ENCODE results near the gene ERFE.

ERFE gene

DNA sequence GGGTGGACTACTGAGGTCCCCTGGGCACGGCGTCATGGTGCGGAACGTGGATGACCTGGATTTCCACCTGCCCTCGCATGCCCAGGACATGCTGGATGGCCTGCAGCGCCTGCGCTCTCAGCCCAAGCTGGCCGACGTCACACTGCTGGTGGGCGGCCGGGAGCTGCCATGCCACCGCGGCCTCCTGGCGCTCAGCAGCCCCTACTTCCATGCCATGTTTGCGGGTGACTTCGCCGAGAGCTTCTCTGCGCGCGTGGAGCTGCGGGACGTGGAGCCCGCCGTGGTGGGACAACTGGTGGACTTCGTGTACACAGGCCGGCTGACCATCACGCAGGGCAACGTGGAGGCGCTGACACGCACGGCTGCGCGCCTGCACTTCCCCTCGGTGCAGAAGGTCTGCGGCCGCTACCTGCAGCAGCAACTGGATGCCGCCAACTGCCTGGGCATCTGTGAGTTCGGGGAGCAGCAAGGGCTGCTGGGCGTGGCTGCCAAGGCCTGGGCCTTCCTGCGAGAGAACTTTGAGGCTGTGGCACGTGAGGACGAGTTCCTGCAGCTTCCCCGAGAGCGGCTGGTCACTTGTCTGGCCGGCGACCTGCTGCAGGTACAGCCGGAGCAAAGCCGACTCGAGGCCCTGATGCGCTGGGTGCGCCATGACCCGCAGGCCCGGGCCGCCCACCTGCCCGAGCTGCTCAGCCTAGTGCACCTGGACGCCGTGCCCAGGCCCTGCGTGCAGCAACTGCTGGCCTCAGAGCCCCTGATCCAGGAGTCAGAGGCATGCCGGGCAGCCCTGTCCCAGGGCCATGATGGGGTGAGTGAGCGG, 17.8 kb upstream of the ERFE start:
- Histone ChIP-seq H3K9me2 (replicated peaks; ENCODE audit: insufficient read depth, low read length) (no peaks in the 10 kb centered on the region), H3K4me1 (ENCODE audit: low read length) (no peaks in the 10 kb centered on the region), H3F3A (ENCODE audit: insufficient read depth, low read length) (no peaks in the 10 kb centered on the region), H3K27me3 (replicated peaks; ENCODE audit: insufficient read depth, low read length) (no peaks in the 10 kb centered on the region; the same call in 1 of the 2 replicates), H3K9me3 (replicated peaks; ENCODE audit: insufficient read depth, low read length) (no peaks in the 10 kb centered on the region), H4K20me1 (ENCODE audit: insufficient read depth, low read length) (no peaks in the 10 kb centered on the region), H3K79me2 (ENCODE audit: low read length) (no peaks in the 10 kb centered on the region), H3K36me3 (replicated peaks; ENCODE audit: insufficient read depth, low read length) (no peaks in the 10 kb centered on the region), H3K9ac (ENCODE audit: low read length) (no peak overlapping the region), H2AFZ (ENCODE audit: low read length) (no peak overlapping the region), H3K4me3 (ENCODE audit: low read length) (no peak overlapping the region), H3K4me2 (ENCODE audit: low read depth, low read length) (no peak overlapping the region), H3K27ac (ENCODE audit: low read length) (no peak overlapping the region)
- TF ChIP-seq, protein P1, sequence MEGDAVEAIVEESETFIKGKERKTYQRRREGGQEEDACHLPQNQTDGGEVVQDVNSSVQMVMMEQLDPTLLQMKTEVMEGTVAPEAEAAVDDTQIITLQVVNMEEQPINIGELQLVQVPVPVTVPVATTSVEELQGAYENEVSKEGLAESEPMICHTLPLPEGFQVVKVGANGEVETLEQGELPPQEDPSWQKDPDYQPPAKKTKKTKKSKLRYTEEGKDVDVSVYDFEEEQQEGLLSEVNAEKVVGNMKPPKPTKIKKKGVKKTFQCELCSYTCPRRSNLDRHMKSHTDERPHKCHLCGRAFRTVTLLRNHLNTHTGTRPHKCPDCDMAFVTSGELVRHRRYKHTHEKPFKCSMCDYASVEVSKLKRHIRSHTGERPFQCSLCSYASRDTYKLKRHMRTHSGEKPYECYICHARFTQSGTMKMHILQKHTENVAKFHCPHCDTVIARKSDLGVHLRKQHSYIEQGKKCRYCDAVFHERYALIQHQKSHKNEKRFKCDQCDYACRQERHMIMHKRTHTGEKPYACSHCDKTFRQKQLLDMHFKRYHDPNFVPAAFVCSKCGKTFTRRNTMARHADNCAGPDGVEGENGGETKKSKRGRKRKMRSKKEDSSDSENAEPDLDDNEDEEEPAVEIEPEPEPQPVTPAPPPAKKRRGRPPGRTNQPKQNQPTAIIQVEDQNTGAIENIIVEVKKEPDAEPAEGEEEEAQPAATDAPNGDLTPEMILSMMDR (IDR thresholded peaks at IDR 0.05; ENCODE audit: low read length), result no peak
- TF ChIP-seq EZH2phosphoT487 (IDR thresholded peaks at IDR 0.05; ENCODE audit: low read length) (no peak), EZH2 (optimal IDR thresholded peaks at IDR 0.05; ENCODE audit: low read depth, low read length) (no peak)
- DNase-seq, result no peak

- H3K4me1 ChIP-seq (ENCODE audit: low read length), result no peaks in the 10 kb centered on the region
These were observed 17.0 kb upstream of the ERFE start for GRCh38 chr2:238141541-238142318.

DNA sequence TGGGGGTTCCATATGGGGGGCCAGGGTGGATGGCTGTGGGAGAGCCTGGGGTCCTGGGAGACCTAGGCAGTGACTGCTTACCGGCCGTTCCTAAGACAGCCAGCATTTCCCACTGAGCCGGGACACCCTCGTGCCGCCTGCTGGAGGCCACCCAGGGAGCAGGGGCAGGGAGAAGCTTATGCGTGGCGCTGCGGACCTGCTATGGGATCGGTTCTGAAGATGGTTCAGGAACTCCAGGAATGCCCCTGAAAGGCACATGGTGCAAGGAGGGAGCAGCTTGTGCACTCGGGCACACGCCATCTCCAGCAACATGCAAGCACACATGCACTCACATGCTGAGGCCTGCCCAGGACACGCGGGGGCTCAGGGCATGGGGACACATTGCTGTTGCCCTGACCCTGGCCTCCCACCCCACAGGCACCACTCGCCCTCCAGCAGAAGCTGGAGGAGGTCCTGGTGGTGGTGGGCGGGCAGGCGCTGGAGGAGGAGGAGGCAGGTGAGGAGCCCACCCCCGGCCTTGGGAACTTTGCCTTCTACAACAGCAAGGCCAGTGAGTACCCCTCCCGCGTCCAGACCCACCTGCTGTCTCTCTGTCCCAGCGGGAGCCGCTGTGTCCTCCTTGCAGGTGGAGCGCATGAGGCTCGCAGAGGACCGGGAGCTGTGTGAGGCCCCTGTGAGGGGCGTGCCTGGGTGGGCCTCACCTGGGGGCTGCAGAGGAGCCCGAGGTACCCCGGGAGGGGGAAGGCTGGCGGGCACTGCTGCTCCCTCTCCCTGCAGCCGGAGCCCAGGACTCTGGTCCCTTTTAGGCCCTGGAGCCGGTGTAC, 16.2 kb upstream of the ERFE start:
- H3K4me3 ChIP-seq (ENCODE audit: low read length), result no peak overlapping the region
- no peaks in the 10 kb centered on the region for H3K27me3 ChIP-seq (replicated peaks; ENCODE audit: insufficient read depth, low read length)
- H3K36me3 ChIP-seq (replicated peaks; ENCODE audit: insufficient read depth, low read length), result no peaks in the 10 kb centered on the region
- TF ChIP-seq, protein P1 (IDR thresholded peaks at IDR 0.05; ENCODE audit: low read length), result no peak
- TF ChIP-seq EZH2phosphoT487 (IDR thresholded peaks at IDR 0.05; ENCODE audit: low read length), result no peak
- no peak for TF ChIP-seq EZH2 (optimal IDR thresholded peaks at IDR 0.05; ENCODE audit: low read depth, low read length)
- H3F3A ChIP-seq (ENCODE audit: insufficient read depth, low read length), result no peaks in the 10 kb centered on the region
- H3K4me2 ChIP-seq (ENCODE audit: low read depth, low read length), result no peak overlapping the region
- no peak overlapping the region for H2AFZ ChIP-seq (ENCODE audit: low read length)
- H3K27ac ChIP-seq (ENCODE audit: low read length), result no peak overlapping the region
- no peak for DNase-seq
- no peaks in the 10 kb centered on the region for H3K9me2 ChIP-seq (replicated peaks; ENCODE audit: insufficient read depth, low read length)
- no peak overlapping the region for H3K9ac ChIP-seq (ENCODE audit: low read length)
- no peaks in the 10 kb centered on the region for H3K4me1 ChIP-seq (ENCODE audit: low read length)
- no peaks in the 10 kb centered on the region for H4K20me1 ChIP-seq (ENCODE audit: insufficient read depth, low read length)
- no peaks in the 10 kb centered on the region for H3K9me3 ChIP-seq (replicated peaks; ENCODE audit: insufficient read depth, low read length)
- no peaks in the 10 kb centered on the region for H3K79me2 ChIP-seq (ENCODE audit: low read length)

More at GRCh38 chr2:238141541-238142318, 17.0 kb upstream of the ERFE start:
- H3K27me3 ChIP-seq (replicated peaks; ENCODE audit: insufficient read depth, low read length), result no peaks in the 10 kb centered on the region
- H3K27ac ChIP-seq (ENCODE audit: low read length), result no peak overlapping the region
- no peaks in the 10 kb centered on the region for H3K36me3 ChIP-seq (replicated peaks; ENCODE audit: insufficient read depth, low read length)
- DNase-seq, result no peak
- H3K9me2 ChIP-seq (replicated peaks; ENCODE audit: insufficient read depth, low read length), result no peaks in the 10 kb centered on the region
- no peaks in the 10 kb centered on the region for H3K9me3 ChIP-seq (replicated peaks; ENCODE audit: insufficient read depth, low read length)
- no peaks in the 10 kb centered on the region for H3K79me2 ChIP-seq (ENCODE audit: low read length)
- H3K4me2 ChIP-seq (ENCODE audit: low read depth, low read length), result no peak overlapping the region
- H4K20me1 ChIP-seq (ENCODE audit: insufficient read depth, low read length), result no peaks in the 10 kb centered on the region
- H2AFZ ChIP-seq (ENCODE audit: low read length), result no peak overlapping the region
- TF ChIP-seq EZH2phosphoT487 (IDR thresholded peaks at IDR 0.05; ENCODE audit: low read length), result no peak
- TF ChIP-seq, protein P1 (IDR thresholded peaks at IDR 0.05; ENCODE audit: low read length), result no peak
- H3F3A ChIP-seq (ENCODE audit: insufficient read depth, low read length), result no peaks in the 10 kb centered on the region
- H3K9ac ChIP-seq (ENCODE audit: low read length), result no peak overlapping the region
- H3K4me3 ChIP-seq (ENCODE audit: low read length), result no peak overlapping the region
